Ovary (tissue), 1 donor: ENCODE measurements around the gene FZD1.

Experiments
- EP300 ChIP-seq: sonication (generic); formaldehyde crosslinking; IDR thresholded peaks from one replicate; pipeline ENCODE4 v1.6.1; 2017; ENCODE audit warnings: antibody characterized with exemption
- POLR2A ChIP-seq: fragments of 450-650 bp; IDR thresholded peaks from one replicate; pipeline ENCODE4 v1.6.1; 2017; ENCODE audit warnings: antibody characterized with exemption, mild to moderate bottlenecking, moderate library complexity

- no peak for TF ChIP-seq EP300
- no peak for TF ChIP-seq POLR2A
Observed at GRCh38 chr7:91319351-91319750, 55.1 kb downstream of the FZD1 start.
